GM19043 (cell line): ENCODE data around the gene SCO2.
"Not testable (repeated sequence)": the region's sequence is repeated elsewhere in the genome, so short reads cannot be mapped to it uniquely, and the experiment has no call there.

Experiments
- ATAC-seq: cut with Tn5 transposase; IDR thresholded peaks from one replicate; pipeline ENCODE4 v1.9.1; 2021; ENCODE audit warnings: low read depth; ENCODE audit not compliant: unreplicated experiment

Gene SCO2

DNA sequence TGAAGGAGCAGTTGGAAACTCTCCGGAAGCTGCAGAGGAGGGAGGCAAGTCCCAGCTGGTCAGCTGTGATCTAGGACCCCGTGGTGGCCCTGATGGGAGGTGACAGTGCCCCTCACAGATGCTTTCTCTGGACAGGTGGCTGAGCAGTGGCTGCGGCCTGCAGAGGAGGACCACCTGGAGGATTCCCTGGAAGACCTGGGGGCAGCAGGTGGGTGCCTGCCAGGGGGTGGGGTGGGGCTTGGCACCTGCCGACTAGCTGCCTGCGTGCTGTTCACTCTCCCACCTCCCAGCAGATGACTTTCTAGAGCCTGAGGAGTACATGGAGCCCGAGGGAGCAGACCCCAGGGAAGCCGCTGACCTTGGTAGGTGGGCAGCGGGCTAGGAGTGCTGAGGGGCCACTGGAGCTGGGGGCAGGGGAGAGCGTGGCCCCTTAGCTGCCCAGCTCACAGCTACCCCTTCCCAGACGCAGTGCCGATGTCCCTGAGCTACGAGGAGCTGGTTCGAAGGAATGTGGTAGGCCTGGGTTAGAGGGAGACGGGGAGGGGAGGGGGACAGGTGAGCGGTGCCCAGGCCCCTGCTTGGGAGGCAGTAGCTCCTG, 3.1 kb downstream of the SCO2 start:
- no peak for ATAC-seq

DNA sequence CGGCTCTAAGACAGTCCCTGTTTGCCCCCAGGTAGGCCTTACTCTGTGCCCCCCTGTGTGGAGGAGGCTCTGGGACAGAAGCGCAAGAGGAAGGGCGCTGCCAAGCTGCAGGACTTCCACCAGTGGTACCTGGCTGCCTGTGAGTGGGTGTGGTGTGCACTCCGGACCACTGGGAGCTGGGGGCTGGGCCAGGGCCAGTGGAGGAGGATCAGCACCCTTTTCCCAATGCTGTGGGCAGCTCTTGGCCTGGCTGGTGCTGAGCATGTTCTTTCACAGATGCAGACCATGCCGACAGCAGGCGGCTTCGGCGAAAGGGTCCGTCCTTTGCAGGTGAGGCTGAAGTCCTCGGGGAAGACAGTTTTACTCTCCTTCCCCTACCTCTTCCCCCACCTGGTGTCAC, 3.7 kb downstream of the SCO2 start:
- ATAC-seq, result no peak

DNA sequence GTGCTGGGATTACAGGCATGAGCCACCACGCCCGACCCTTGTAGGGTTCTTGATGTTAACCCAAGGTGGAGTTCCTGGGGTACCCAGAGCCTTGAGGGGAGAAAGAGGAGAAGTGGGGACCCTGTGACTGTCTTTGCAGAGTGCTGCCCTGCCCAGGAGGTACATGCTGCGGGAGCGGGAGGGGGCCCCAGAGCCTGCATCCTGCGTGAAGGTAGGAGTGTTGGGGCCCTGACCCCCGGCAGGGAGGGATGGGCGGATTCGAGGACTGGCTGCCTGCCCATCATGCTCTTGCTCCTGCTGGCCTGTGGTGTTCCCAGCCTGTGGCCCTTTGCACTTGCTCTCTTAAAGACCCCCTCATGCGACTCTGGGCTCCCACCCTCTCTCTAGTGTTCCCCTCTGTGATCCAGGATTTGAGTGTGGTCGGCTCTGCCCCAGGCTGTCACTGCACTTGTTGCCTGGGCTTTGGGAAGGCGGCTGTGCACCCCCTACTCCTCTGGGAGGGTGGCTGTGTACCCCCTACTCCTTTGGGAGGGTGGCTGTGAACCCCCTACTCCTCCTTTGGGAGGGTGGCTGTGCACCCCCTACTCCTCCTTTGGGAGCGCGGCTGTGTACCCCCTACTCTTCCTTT, 4.5 kb downstream of the SCO2 start:
- ATAC-seq, result no peak

DNA sequence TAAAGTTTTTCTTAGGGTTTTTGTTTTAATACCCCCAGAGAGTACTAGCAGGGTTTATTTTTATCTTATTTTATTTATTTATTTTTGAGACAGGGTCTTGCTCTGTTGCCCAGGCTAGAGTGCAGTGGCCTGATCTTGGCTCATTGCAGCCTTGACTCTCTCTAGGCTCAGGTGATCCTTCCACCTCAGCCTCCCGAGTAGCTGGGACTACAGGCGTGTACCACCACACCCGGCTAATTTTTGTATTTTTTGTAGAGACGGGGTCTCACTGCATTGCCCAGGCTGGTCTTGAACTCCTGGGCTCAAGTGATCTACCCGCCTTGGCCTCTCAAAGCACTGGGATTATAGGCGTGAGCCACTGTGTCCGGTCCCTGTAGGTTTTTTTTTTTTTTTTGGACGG, 5.2 kb downstream of the SCO2 start:
- not testable (repeated sequence) for ATAC-seq

DNA sequence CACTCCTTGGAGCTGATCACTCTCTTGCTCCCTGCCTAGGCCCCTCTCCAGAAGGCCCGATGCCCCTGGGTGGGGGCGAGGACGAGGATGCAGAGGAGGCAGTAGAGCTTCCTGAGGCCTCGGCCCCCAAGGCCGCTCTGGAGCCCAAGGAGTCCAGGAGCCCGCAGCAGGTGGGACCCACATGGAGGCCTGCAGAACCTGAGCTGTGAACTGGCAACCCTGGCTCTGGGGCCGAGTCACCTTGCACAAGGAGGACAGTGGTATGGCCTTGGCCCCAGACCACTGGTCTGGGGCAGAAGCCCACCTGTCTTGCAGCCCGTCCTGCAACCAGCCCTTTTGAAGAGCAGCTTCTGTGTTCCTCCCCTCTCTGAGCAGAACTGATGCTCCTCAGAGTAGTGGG, 6.2 kb downstream of the SCO2 start:
- no peak for ATAC-seq

DNA sequence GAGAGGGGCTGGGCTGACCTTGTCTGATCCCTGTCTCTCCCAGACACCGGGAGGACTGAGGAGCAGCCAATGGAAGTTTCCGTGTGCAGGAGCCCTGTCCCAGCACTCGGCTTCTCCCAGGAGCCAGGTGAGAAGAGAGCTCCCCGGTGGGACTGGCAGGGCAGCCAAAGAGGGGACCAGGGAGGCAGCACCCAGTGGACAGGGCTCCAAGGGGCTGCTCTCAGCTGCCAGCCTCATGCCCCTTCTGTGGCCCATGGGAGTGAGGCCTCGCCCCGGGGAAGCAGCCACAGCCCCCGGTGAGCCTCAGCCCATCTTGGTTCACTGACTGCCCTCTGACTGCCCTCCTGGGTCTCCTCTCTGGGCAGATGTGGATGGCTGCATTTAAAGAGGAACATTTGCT, 6.8 kb downstream of the SCO2 start:
- no peak for ATAC-seq

DNA sequence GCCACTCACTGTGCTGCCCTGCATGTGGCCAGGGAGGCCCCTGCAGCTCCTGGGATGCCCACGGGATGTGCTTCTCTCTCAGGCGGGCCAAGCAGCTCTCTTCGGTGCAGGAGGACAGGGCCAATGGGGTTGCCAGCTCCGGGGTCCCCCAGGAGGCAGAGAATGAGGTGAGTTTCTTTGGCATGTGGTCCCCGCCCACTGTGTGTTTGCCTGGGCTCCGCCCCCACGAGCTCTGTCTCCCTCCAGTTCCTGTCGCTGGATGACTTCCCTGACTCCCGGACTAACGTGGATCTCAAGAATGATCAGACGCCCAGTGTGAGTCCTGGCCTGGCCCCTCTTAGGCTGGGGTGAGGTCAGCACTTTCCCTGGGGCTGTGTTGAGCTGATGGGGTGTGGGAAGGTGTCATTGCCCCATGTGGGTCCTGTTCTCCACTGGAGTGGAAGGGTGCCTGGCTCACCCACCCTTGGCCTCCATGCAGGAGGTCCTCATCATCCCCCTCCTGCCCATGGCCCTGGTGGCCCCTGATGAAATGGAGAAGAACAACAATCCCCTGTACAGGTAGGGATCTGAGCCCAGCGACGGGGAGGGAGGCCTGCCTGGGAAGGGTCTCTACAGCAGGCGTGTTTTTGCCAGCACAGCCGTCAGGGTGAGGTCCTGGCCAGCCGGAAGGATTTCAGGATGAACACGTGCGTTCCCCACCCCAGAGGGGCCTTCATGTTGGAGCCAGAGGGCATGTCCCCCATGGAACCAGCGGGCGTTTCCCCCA, 7.7 kb downstream of the SCO2 start:
- no peak for ATAC-seq

DNA sequence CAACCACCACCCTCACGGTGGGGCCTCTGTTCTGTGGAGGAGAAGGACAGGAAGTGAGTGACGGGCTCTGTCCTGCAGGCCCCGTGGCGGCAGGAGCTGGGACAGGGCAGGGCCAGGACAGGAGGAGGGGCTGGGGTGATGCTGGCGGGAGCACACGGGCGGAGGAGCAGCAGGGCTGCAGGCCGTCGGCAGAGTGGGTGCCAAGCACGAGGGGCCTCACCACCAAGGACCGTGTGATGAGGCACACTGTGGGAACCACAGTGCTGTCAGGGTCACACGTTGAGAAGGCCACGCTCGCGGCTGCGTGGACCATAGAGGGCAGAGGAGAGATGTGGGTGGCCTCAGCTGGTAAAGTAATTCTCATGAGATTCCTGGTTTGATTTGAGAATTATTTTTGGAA, 8.5 kb downstream of the SCO2 start:
- ATAC-seq, result no peak

DNA sequence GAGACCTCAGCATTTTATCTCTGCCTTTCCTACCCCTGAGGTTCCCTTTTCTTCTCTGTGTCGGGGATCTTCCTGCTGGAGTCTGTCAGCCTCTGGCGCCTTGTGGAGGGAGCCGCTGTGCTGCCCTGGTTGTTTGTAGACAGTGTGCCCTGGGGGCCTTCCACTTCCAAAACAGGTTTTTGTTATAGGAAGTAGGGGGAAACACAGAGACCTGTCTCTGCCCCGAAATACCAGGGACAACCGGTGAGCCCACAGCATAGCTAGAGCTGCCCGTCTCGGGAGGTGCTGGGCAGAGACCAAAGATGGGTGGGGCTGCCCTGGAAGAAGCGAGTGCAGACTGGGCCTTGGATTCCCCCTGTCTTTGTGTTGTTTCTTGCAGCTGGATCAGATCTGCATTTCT, 9.3 kb downstream of the SCO2 start:
- no peak for ATAC-seq

DNA sequence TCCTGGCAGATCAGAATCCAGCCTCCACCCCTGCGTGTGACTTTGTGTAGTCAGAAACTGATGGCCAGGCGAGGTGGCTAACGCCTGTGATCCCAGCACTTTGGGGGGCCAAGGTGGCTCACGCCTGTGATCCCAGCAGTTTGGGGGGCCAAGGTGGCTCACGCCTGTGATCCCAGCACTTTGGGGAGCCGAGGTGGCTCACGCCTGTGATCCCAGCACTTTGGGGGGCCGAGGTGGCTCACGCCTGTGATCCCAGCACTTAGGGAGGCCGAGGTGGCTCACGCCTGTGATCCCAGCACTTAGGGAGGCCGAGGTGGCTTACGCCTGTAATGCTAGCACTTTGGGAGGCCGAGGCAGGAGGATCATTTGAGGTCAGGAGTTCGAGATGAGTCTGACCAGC, 12.2 kb downstream of the SCO2 start:
- ATAC-seq, result no peak

DNA sequence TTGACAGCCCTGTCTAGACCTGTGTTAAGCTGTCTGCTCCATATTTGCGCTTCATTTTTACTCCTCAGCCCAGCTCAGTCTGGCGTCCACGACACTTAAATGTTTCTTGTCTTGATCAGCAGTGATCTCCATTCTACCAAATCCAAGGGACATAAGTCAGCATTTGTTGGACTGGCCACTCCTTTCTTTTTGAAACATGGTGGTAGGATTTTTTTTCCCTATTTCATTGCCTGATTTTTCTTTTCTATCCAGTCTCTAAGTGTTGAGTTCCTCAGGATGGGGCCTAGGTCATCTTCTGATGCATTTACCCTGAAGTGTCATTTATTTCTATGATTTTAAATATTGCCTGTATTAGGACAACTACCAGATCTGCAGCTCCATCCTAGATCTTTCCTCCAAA, 16.5 kb downstream of the SCO2 start:
- no peak for ATAC-seq

DNA sequence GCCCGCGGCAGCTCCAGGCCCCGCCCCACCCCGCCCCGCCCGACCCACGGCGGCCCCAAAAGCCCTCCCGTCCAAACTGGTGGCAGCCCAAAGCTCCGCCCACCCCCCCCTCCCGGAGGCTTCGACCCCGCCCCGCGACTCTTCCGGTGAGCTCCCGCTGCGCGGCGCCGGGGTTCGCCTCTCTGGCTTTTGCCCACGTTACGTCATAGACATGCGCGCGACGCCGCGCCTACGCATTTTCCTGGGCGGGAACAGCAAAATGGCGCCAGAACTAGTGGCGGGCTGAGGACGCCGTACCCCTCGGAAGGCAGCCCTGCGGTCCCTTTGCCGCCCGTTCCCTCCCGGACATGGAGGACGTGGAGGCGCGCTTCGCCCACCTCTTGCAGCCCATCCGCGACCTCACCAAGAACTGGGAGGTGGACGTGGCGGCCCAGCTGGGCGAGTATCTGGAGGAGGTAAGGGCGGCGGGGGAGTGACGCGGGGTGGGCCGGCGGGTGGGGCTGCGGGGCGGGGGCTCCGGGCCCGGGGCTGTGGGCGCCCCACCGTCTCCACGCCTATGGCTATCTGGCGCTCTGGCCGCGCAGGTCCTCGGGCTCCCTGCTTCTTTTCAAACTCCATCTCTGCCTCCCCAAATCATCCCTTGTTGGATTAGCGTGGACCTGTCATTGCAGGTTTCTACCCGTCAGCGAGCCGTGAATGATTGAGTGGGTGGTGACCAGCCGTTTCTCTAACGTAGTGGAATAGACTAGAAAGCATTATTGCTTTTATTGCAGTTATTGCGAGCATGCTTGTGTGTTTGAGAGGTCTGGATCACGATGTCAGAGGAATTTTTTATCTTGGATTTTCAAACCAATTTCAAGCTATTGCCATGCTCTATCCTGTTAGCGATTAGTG, 17.2 kb downstream of the SCO2 start, which contains the start of gene NCAPH2:
TSS of gene NCAPH2 (plus strand) at position 234 of the 894 bp plus-strand sequence. CDS start at position 348, 114 bp downstream.
- peak; percentile 75 for ATAC-seq

DNA sequence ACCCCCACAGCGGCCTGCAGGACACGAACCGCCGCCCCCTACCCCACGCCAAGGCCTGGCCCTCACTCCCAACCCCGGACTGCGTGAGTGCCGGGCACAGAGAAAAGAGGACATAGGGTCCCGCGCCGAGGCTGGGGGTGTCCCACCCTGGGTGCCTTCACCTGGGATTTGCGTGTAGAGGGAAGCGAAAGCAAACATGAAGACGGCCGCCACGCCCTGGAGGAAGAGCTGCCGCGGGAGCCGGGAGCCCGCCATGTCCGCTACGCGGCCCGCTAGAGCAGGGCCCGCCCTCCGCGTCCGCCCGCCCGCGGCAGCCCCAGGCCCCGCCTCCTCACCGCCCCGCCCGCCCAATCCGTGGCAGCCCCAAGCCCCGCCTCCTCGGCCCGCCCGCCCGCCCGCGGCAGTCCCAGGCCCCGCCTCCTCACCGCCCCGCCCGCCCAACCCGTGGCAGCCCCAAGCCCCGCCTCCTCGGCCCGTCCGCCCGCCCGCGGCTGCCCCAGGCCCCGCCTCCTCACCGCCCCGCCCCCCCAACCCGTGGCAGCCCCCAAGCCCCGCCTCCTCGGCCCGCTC, 17.9 kb downstream of the SCO2 start, which contains the start of gene LMF2:
TSS of gene LMF2 (minus strand) at position 282 of the 570 bp plus-strand sequence. CDS start at position 255, 27 bp downstream.
- ATAC-seq, result peak; percentile 40

DNA sequence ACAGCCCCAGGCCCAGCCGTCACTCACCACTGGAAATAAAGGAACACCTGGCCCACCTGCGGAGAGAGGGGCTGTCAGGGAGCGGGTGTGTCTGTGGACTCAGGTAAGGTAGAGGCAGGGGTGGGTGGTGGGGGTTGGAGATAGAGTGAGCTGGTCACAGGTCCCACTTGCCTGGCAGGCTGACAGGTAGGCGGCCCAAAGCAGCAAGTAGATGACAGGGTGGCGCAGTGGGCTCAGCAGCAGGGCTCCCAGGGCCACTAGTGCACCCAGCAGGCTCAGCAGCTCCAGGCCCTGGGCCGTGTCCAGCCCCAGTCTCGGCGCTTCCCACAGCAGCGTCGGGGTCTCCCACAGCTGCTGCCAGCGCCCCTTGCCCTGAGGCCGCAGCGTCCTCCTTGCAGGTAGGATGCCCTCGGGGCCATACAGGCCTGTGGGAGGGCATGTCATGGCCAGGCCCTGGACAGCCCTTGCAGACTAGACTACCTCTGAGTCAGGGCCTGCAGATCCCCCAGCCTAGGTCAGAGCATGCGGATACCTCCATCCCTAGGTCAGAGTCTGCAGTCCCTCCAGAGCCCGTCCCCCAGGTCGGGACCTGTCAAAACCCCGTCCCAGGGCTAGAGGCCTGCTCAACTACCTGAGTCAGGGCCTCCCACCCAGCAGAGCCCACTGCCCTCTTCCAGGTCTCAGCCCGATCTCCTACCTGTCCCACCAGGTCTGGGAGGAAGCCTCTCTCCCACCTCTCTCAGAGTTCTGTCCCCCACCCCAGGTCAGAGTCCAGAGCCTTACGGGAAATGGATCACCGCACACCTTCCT, 18.6 kb downstream of the SCO2 start:
- ATAC-seq, result no peak

DNA sequence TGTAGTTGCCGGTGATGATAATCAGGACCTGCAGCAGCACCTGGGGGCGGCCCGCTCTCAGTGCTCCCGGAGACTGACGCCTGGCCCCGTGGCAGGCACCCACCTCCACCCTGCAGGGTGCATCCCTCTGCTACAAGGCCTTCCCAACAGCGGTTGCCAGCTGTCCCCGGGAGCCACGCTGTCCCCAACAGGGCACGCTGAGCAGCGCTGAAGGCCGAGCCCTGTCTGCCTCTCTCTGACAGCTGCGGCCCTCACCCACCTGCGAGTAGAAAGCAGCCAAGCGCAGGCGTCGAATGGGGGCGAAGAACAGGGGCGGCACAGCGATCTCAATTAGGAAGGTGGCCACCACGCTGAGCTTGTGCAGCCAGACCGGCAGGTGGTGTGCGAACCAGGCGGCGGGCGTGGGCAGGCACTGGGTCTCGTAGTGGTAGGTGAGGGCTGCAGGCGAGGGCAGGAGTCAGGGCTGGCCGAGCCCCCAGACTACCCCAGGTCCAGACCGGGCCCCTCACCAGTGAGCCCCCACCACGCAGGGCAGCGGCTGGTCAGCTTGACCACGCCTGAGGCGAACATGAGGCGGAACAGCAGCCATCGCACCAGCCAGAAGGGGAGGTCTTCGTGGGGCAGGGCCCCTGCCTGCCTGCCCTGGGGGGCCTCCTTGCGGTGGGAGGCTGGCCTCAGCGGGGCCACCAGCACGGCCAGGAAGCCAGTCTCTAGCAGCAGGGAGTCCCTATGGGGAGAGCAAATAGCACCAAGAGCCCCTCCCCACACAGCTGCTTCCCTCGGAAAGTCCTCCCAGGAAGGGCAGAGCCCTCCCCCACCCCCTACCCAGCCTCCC, 19.4 kb downstream of the SCO2 start:
- ATAC-seq, result no peak

DNA sequence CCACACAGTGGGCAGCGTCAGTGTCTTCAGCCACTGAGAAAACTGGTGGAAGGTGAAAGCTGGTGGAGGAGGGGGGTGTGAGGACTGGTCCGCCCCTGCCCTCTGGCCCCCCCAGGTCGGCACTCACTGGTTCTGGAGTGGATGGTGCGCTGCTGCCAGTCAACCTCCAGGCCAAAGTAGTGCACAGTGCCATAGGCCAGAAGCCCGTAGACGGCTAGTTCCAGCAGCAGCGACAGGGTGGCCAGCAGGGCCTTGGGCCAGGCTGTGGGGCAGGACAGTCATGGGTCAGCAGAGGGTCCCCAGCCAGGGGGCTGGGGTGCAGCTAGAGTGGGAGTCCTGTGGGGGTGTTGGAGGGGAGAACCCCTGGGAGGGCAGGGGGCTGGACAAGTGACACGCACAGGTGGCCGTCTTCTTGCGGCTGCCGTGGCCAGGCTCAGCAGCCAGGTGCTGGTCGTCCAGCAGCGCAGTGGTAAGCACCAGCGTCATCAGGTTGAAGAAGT, 20.1 kb downstream of the SCO2 start:
- no peak for ATAC-seq

DNA sequence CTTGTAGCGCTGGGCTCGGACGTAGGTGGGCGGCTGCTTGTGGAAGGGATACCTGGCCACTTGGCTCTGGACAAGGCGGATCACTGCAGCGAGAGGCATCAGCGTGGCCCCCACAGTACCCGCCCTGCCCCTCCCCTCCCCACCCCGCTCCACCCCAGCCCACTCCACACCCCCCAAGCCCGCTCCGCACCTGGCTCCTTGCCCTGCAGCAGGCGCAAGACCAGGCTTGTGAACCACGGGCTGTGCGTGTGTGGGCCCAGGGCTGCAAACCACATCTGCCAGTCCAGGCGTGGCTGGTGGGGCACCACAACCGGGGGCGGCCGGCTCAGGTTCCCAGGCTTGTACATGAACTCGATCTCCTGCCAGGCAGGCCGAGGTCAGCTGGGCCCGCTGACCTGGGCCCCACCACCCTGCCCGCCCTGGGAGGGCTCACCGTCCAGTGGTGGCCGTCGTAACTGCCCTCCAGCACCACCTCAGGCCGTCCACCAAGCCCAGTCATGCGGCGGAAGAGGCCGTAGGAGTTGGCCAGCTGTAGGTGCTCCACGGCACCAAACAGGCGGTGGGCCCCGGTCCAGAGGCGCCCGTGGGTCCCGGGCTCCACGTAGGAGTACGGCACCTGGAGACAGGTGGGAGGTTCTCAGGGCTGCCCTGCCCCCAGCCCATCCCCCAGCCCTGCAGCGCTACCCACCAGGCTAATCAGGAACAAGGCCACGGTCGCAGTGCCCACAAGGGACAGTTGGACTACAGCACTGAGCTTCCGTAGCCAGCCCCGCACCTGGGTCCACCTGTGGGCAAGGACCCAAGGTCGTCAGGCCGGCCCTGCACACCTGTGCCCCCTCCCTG, 20.8 kb downstream of the SCO2 start:
- ATAC-seq, result no peak
